Cardiac fibroblast (primary cell): ENCODE results near the gene MAP1LC3B.
"Not testable (repeated sequence)": the region's sequence is repeated elsewhere in the genome, so short reads cannot be mapped to it uniquely, and the experiment has no call there.

Source experiments
- DNase-seq, 2 donors: peaks; one replicate each; pipeline versions ENCODE4 v3.0.0 to v3.0.0-alpha.2; 2010; ENCODE audit warnings: low read depth in 2 of 2
- H3K4me3 ChIP-seq, 2 donors: replicated peaks in 1 of 2; 1 replicate in 1 of 2; 2 replicates in 1 of 2; pipeline ENCODE4 v1.5.1; 2011; ENCODE audit warnings: low read depth in 2 of 2, low read length in 2 of 2, mild to moderate bottlenecking in 2 of 2, moderate library complexity in 1 of 2
- TF ChIP-seq, protein P1 (sequence below): IDR thresholded peaks from one replicate; pipeline ENCODE4 v1.5.1; 2011; ENCODE audit warnings: low read depth, mild to moderate bottlenecking, low read length, inconsistent platforms

The MAP1LC3B gene

DNA sequence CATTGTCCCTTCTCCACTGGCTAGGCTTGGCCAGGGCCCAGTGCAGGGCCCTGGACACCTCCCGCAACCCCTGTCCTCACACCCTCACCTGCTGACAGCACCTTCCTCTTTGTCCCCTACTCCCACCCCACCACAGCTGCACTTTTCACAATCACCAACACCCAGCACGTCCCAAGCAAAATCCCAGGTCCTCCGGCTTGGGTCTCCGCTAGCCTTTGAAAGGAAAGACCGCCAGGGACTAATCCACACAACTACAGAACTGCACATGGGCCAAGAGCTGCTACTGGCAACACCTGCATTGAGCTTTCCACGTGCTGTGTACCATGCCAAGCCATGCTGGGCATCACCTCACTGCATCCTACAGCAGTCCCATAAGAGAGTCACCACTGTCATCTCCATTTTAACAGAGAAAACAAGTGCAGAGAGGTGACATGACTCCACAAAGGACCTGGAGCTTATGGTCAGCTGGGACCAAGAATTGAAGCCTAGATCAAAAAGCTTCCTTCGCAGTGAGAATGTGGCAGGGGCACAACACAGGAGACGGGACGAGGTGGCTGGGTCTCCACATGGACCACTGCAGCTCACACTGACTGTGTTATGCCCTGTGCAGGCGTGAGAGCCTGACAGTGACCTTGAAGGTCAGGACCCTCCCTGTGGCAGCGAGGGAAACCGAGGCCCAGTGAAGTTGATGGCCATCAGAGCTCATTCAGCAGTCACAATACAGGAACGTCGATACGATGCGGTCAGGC lies 31.1 kb upstream of the MAP1LC3B start:
- H3K4me3 ChIP-seq = no peak overlapping the region
- TF ChIP-seq, protein P1, sequence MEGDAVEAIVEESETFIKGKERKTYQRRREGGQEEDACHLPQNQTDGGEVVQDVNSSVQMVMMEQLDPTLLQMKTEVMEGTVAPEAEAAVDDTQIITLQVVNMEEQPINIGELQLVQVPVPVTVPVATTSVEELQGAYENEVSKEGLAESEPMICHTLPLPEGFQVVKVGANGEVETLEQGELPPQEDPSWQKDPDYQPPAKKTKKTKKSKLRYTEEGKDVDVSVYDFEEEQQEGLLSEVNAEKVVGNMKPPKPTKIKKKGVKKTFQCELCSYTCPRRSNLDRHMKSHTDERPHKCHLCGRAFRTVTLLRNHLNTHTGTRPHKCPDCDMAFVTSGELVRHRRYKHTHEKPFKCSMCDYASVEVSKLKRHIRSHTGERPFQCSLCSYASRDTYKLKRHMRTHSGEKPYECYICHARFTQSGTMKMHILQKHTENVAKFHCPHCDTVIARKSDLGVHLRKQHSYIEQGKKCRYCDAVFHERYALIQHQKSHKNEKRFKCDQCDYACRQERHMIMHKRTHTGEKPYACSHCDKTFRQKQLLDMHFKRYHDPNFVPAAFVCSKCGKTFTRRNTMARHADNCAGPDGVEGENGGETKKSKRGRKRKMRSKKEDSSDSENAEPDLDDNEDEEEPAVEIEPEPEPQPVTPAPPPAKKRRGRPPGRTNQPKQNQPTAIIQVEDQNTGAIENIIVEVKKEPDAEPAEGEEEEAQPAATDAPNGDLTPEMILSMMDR = no peak
- no peak for DNase-seq

DNA sequence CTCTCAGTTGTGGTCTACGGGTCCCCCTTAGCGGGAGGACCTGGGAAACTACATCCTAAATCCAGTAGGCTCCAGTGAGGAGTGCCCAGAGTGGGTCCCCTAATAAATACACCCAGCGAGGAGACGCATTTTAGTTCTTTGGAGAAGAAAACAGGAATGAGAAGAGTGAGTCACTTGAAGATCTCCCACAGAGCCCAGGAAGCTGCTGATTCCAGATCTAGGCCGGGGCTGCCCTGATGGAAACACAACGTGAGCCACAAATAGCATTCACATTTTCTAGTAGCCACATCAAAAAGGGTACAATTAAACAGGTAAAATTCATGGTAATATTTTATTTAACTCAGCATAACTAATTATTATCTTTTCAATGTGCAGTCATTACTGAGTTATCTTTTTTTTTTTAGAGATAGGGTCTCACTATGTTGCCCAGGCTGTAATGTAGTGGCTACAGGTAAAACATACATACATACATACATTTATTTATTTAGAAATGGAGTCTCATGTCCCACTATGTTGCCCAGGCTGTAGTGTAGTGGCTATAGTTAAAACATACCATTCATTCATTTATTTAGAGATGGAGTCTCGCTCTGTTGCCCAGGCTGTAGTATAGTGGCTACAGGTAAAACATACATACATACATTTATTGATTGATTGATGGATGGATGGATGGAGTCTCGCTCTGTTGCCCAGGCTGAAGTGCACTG lies 30.1 kb upstream of the MAP1LC3B start:
- TF ChIP-seq, protein P1 = no peak
- no peak overlapping the region for H3K4me3 ChIP-seq
- no peak for DNase-seq

DNA sequence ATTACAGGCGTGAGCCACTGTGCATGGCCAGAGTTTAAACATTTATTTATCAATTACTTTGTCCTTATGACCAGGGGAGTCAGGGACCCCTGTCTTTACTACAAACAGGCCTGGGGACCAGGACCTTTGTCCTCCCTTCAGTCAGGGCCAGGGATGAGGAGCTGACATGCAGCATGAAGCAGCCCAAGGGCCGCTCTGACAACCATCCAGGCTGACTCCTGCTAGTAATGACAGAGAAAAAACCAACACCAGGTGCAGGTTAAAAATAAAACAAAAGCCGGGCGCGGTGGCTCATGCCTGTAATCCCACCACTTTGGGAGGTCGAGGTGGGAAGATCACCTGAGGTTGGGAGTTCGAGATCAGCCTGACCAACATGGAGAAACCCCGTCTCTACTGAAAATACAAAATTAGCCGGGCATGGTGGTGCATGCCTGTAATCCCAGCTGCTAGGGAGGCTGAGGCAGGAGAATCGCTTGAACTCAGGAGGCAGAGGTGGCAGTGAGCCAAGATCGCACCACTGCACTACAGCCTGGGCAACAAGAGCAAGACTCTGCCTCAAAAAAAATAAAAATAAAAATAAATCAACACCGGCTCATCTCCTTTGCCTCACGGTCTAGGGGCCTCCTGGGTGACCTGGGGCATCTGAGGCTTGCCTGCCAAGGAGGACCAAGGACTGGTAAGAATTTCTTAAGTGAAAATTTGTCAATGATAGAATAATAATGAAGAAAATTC lies 29.1 kb upstream of the MAP1LC3B start:
- not testable (repeated sequence) for H3K4me3 ChIP-seq, DNase-seq

DNA sequence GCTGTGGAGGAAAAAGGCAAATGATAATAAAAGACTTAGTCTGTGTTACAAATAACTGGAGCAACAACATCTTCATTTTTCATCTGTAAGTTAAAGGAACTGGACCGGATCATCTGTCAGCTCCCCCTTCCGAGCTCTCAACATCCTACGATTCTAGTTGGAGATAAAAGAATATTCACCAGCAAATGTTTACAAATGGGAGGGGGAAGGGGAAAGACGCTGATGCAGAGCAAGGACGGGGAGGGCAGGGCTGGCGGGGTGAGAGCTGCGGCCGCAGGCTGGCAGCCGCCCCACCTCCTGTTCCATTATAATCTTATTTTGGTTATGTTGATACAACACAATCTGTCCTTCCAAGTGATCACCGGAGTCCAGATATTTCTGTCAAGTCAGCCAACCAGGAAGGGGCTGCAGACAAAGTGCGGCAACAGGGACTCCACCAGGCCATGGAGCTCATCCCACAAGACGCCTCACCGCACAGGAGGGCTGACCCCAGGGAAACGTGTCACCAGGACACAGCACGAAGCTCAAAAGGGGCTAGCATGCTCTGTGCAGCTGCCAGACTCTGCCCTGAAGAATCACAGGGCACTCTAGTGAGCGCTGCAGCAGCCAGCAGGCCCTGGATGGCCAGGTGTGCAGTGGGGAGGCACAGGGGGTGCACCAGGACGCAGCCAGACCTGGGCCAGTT lies 28.2 kb upstream of the MAP1LC3B start:
- DNase-seq = peak in 1 of 2 donors; percentile 35
- no peak overlapping the region for H3K4me3 ChIP-seq
- TF ChIP-seq, protein P1 = no peak

DNA sequence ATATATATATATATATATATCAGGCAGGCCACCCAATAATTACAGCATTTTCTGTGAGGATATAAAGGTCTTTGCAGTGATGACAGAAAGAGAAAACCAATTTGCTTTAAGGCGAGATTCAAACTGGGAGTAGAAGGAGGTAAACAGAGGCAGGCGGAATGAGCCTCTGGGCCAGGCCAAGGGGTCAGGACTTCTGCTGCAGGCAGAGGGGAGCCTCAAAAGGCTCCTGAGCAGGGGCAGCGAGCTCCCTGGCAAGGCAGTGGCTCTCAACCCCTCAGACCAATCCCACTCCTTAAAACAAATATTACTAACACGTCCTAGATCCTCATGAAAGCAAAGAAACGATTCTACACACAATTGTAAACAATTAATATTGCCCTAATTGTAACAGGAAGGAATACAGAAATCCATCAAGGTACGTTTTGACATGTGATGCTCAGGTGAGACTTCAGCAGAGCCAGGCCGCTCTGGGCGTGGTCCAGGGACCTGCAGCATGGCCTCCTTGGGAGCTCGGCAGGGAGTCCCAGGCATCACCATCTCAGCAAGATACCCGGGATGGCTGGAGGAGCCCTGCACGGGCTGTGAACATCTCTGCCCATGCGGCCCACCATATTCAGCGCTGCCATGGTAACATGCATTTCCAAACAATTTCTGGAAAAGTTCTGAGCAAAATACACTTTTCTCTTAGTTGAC lies 27.0 kb upstream of the MAP1LC3B start:
- H3K4me3 ChIP-seq = no peak overlapping the region
- TF ChIP-seq, protein P1 = no peak
- no peak for DNase-seq

DNA sequence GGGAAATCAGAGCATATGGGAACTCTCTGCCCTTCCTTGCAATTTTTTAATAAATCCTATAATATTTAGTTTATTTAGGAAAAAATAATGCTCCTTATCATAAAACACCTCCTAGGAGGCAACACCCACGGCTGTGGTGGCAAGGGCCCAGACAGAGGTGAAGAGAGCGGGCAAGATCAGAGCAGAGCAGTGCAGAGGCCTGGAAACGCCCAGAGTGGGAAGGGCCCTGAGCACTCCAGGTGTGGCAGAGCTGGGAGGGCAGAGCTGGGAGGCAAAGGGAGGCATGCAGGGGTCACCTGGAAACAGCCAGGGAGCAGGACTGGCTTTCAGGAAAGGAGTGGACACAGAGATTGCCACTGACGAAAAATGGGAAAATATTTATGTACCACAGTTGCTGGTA lies 25.8 kb upstream of the MAP1LC3B start:
- no peak overlapping the region for H3K4me3 ChIP-seq
- TF ChIP-seq, protein P1 = no peak
- DNase-seq = no peak
